DOHH2 (cell line): ENCODE data around the gene WLS.

Source experiments
- H3F3A ChIP-seq: fragments of 200-600 bp; sonication (generic), shearing (Covaris generic); 2 replicates; pipeline ENCODE4 v1.6.0; 2016; ENCODE audit warnings: antibody characterized with exemption, mild to moderate bottlenecking; ENCODE audit not compliant: control insufficient read depth, insufficient read depth
- H3K27ac ChIP-seq: fragments of 200-600 bp; sonication (generic); 2 replicates; pipeline ENCODE4 v1.5.1; 2014; ENCODE audit warnings: low read depth, mild to moderate bottlenecking, low read length, moderate library complexity
- H3K27me3 ChIP-seq: fragments of 200-600 bp; sonication (generic); 2 replicates; pipeline ENCODE4 v1.6.1; 2014; ENCODE audit warnings: mild to moderate bottlenecking, low read length, mixed read lengths; ENCODE audit not compliant: control insufficient read depth
- H3K36me3 ChIP-seq: fragments of 200-600 bp; sonication (generic); 2 replicates; pipeline ENCODE4 v1.6.1; 2014; ENCODE audit warnings: mild to moderate bottlenecking, low read length, moderate library complexity, mixed read lengths; ENCODE audit not compliant: control insufficient read depth
- H3K4me1 ChIP-seq: fragments of 200-600 bp; sonication (generic); 2 replicates; pipeline ENCODE4 v1.6.1; 2014; ENCODE audit warnings: mild to moderate bottlenecking, low read length, mixed read lengths; ENCODE audit not compliant: control insufficient read depth
- H3K4me2 ChIP-seq: fragments of 200-600 bp; sonication (generic); 2 replicates; pipeline ENCODE4 v1.6.0; 2014; ENCODE audit warnings: mild to moderate bottlenecking, low read length, moderate library complexity
- H3K4me3 ChIP-seq: fragments of 200-600 bp; sonication (generic); 2 replicates; pipeline ENCODE4 v1.5.1; 2014; ENCODE audit warnings: mild to moderate bottlenecking, low read length, mixed read lengths
- H3K79me2 ChIP-seq: fragments of 200-600 bp; sonication (generic); 2 replicates; pipeline ENCODE4 v1.6.1; 2014; ENCODE audit warnings: mild to moderate bottlenecking, low read length, mixed read lengths; ENCODE audit not compliant: control insufficient read depth
- H3K9me2 ChIP-seq: fragments of 200-600 bp; sonication (generic); replicated peaks from 2 replicates; pipeline ENCODE4 v1.6.1; 2014; ENCODE audit warnings: mild to moderate bottlenecking, low read length, mixed read lengths; ENCODE audit not compliant: control insufficient read depth
- H3K9me3 ChIP-seq: fragments of 200-600 bp; sonication (generic); 2 replicates; pipeline ENCODE4 v1.6.1; 2014; ENCODE audit warnings: antibody characterized with exemption, low read length, mixed read lengths; ENCODE audit not compliant: control insufficient read depth, insufficient read depth
- H4K20me1 ChIP-seq: fragments of 200-600 bp; sonication (generic); 2 replicates; pipeline ENCODE4 v1.6.0; 2014; ENCODE audit warnings: low read depth, mild to moderate bottlenecking, antibody characterized with exemption, low read length, moderate library complexity; ENCODE audit not compliant: control insufficient read depth, insufficient read depth
- EZH2phosphoT487 ChIP-seq: fragments of 200-600 bp; sonication (generic); IDR thresholded peaks from 2 replicates; pipeline ENCODE4 v1.6.1; 2017; ENCODE audit warnings: borderline replicate concordance, mild to moderate bottlenecking, antibody characterized with exemption, low read length, moderate library complexity, mixed read lengths
- TF ChIP-seq, protein P1 (sequence below): fragments of 200-600 bp; sonication (generic); IDR thresholded peaks from one replicate; pipeline ENCODE4 v1.5.1; 2014; ENCODE audit warnings: antibody characterized with exemption, mild to moderate bottlenecking, low read depth, low read length; ENCODE audit not compliant: poor library complexity, severe bottlenecking

WLS gene

GRCh38 chr1:68128157-68128556, 104.2 kb downstream of the WLS start:
- Histone ChIP-seq H3K4me1 (no peaks in the 10 kb centered on the region), H3K36me3 (no peaks in the 10 kb centered on the region), H3K9me3 (no peaks in the 10 kb centered on the region), H3K9me2 (no peaks in the 10 kb centered on the region), H3F3A (no peaks in the 10 kb centered on the region), H3K4me3 (no peak overlapping the region), H3K4me2 (no peak overlapping the region), H3K79me2 (no peaks in the 10 kb centered on the region), H3K27ac (no peak overlapping the region), H3K27me3 (no peaks in the 10 kb centered on the region; the same call in 1 of the 2 replicates), H4K20me1 (no peaks in the 10 kb centered on the region)
- no peak for TF ChIP-seq EZH2phosphoT487
- TF ChIP-seq, protein P1, sequence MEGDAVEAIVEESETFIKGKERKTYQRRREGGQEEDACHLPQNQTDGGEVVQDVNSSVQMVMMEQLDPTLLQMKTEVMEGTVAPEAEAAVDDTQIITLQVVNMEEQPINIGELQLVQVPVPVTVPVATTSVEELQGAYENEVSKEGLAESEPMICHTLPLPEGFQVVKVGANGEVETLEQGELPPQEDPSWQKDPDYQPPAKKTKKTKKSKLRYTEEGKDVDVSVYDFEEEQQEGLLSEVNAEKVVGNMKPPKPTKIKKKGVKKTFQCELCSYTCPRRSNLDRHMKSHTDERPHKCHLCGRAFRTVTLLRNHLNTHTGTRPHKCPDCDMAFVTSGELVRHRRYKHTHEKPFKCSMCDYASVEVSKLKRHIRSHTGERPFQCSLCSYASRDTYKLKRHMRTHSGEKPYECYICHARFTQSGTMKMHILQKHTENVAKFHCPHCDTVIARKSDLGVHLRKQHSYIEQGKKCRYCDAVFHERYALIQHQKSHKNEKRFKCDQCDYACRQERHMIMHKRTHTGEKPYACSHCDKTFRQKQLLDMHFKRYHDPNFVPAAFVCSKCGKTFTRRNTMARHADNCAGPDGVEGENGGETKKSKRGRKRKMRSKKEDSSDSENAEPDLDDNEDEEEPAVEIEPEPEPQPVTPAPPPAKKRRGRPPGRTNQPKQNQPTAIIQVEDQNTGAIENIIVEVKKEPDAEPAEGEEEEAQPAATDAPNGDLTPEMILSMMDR = no peak

- Histone ChIP-seq H3K4me1 (no peaks in the 10 kb centered on the region), H3K4me2 (no peak overlapping the region), H3F3A (no peaks in the 10 kb centered on the region), H3K9me2 (no peaks in the 10 kb centered on the region), H3K27ac (no peak overlapping the region), H4K20me1 (no peaks in the 10 kb centered on the region), H3K9me3 (no peaks in the 10 kb centered on the region), H3K79me2 (no peaks in the 10 kb centered on the region), H3K36me3 (no peaks in the 10 kb centered on the region), H3K27me3 (no peaks in the 10 kb centered on the region), H3K4me3 (no peak overlapping the region)
- TF ChIP-seq EZH2phosphoT487 = no peak
- TF ChIP-seq, protein P1 = no peak
Measured at GRCh38 chr1:68121536-68121935, 110.8 kb downstream of the WLS start.

- Histone ChIP-seq H3K9me3 (no peaks in the 10 kb centered on the region), H3K9me2 (no peaks in the 10 kb centered on the region), H3F3A (no peaks in the 10 kb centered on the region), H3K36me3 (no peaks in the 10 kb centered on the region), H3K4me3 (no peak overlapping the region), H3K4me2 (no peak overlapping the region), H3K27me3 (no peaks in the 10 kb centered on the region), H3K27ac (no peak overlapping the region), H3K79me2 (no peaks in the 10 kb centered on the region), H4K20me1 (no peaks in the 10 kb centered on the region), H3K4me1 (no peaks in the 10 kb centered on the region)
- TF ChIP-seq, protein P1 = peak; percentile 84
- no peak for TF ChIP-seq EZH2phosphoT487
Measured at GRCh38 chr1:68120136-68120791, 112.1 kb downstream of the WLS start.
